SK-N-DZ (cell line): Measurements from ENCODE around the gene RPS8. TPM values are rescaled to one million over a fixed set of nuclear protein-coding genes. Genes with fewer than 3 reads are reported as not detected.
A peak's percentile ranks its signal among the peaks of the same experiment; 100 is the strongest.
"Not testable (repeated sequence)": the region's sequence is repeated elsewhere in the genome, so short reads cannot be mapped to it uniquely, and the experiment has no call there.

Experiments used
- DNase-seq: peaks from one replicate; pipeline ENCODE4 v3.0.0-alpha.2; 2015; ENCODE audit warnings: low spot score
- polyA plus RNA-seq, 2 experiments: library from polyadenylated mRNA; depleted of rRNA; stranded (reverse); fragments of >200 nt; gene quantifications; 2 replicates each; pipeline ENCODE4 v1.2.3, GENCODE V29; 2014

RPS8 gene
- 3,012 and 3,932 TPM in 2 replicates for polyA plus RNA-seq (2014; cell fraction: cytosol; rRNA removed)
- 1,727 and 2,442 TPM in 2 replicates for polyA plus RNA-seq (2014; cell fraction: nucleus; rRNA removed)

DNA sequence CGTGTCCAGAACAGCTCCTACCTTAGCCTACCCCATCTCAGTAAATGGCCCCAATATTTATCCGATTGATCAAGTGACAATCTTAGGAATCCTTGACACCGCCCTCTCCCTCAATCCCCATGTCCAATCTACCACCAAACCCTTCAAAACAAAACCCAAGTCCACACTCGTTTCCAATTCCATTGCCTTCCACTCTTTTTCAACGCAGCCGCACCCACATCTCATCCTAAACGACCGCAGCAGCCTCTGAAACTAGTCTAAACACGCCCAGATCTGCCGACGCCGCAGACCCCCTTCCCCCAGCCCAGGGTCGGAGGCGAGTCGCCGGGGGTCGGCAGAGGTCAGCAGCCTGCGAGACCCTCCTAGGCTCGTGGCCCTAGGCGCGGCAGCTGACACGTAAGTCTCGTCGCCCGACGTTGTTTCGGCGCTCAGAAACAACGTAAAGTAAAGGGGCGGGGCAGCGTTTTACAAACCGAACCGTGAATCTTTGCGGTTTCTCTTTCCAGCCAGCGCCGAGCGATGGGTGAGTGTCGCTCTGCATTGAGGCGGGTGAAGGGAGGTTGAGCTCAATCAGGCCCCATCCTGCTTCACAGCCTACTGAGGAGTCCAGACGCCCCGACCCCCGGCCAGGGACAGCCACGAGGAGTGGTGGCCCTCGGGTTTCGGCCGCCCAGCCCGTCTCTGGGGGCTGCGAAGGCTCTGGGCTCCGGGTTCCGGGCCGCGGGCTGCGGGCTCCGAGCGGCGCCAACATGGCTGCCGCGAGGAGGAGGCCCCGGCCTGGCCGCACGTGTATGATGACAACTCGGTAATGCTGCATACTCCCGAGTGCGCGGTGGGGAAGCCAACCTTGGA is at the start of gene RPS8:
Gene RPS8, plus strand, starts transcription at position 463 of the 852 bp plus-strand sequence. Its CDS starts 57 bp downstream, at position 520.
- peak; percentile 93 for DNase-seq

DNA sequence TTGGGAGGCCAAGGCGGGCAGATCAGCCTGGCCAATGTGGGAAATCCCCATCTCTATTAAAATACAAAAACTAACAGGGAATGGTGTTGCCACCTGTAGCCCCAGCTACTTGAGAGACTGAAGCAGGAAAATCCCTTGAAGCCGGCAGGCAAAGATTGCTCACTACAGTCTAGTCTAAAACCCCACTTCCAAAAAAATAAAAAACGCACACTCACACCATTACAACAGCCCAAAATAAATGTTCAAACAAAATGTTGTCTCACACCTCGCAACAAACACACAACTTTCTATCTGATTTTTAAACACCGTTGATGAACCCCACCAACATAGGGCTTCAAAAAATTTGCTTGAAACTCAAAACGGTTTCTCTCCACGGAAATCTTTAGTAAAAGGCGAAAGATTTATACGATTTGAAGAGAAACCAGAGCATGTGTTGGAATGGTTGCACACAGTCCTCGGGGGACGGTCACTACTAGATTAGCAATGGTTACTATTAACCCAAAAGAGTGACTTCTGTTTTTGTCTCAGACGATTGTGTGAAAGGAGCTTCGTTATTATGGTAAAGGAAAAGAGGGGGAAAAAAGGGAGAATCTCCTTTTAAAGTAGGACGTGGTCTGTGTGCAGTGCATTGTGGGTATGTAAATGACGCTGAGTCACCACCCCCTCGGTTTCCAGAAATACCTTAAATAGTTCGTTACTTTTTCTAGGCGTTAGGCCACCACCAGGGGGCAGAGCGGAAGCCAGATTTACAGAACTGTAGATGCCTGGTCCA is 44.4 kb upstream of the RPS8 start, which contains the start of gene RNU5D-1:
Gene RNU5D-1, minus strand, starts transcription at position 430 of the 772 bp plus-strand sequence.
- peak; percentile 96 for DNase-seq

DNA sequence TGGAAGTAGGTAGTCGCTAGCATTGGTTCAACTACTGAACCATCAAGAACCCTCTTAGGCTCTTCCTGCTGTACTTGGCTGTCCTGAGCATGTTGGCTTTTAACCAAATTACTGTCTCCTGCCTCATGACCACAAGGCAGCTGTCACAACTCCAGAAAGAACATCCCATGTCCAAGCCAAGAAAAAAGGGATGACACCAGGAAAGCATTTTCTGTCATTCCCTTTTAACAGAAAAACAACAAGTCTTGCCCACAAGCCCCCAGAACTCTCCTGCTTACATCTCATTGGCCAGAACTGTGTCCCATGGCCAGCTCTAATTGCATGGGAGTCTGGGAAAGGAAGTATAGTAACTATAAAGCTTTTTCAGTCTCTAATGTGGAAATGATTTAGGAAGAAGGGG is 42.0 kb upstream of the RPS8 start:
- DNase-seq: no peak

DNA sequence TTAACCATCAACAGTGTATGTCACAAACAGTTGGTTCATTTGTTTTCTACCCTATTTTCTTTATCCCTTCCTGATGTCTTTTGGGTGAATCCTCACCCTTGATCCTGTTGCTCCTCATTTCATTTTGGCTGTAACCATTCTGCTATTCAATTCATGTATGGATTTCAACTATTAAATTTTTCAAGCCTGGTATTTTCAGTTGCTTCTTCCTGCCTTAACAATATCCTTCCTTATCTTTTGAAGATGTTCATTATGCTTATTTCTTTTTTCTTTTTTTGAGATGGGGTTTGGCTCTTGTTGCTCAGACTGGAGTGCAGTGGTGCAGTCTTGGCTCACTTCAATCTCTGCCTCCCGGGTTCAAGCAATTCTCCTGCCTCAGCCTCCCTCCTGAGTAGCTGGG is 41.6 kb upstream of the RPS8 start:
- DNase-seq: no peak

DNA sequence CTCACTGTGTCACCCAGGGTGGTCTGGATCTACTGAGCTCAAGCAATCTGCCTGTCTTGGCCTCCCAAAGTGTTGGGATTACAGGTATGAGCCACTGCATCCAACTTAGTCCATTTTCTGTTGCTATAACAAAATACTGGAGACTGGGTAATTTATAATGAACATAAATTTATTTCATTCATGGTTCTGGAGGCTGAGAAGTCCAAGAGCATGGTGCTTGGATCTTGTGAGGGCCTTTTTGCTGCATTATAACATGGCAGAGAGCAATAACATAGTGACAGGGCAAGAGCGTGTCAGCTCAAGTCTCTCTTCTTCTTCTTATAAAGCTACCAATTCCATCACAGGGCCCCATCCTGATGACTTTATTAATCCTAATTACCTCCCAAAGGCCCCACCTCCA is 39.3 kb upstream of the RPS8 start:
- DNase-seq: no peak

DNA sequence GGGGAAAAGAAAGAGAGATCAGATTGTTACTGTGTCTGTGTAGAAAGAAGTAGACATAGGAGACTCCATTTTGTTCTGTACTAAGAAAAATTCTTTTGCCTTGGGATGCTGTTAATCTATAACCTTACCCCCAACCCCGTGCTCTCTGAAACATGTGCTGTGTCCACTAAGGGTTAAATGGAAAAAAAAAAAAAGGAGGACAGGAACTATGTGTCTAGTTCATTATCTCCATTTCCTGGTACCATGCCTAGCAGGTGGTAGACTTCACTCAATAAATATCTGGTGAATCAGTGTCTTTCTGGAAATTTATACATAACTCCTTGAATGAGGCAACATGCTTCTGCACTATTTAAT is 36.4 kb upstream of the RPS8 start:
- DNase-seq: not testable (repeated sequence)

DNA sequence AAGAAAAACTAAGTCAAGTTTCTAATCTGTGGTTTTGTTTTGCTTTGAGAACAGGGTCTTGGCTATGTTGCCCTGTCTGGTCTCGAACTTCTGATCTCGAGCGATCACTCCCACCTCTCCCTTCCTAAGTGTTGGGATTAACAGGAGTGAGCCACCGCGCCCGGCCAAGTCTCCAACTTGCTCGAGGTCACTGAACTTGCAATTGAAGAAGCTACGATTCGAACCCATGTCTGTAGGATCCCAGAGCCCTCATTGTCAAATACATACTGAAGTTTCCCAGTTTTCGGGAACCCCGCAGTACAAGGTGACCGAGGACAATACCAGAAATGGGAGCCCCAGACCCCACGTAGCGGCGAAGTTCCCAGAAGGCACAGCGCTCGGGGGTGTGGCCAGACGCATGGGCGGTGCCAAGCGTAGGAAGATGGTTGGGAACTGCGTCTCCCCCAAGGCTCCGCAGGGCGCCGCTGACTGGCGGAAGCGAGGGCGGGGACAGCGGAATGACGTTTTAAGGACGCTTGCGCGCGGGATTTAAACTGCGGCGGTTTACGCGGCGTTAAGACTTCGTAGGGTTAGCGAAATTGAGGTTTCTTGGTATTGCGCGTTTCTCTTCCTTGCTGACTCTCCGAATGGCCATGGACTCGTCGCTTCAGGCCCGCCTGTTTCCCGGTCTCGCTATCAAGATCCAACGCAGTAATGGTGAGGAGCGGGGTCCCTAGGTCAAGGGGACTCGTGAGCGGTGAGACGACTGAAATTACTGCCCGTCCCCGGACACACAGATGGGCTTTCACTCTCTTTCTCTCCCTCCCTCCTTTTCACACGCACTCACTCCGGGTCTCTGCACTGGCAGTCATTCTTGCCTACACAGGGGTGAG is 35.8 kb upstream of the RPS8 start, which contains the start of gene KIF2C:
Gene KIF2C, plus strand, starts transcription at position 531 of the 872 bp plus-strand sequence. Its CDS starts 96 bp downstream, at position 627.
- peak; percentile 95 for DNase-seq

DNA sequence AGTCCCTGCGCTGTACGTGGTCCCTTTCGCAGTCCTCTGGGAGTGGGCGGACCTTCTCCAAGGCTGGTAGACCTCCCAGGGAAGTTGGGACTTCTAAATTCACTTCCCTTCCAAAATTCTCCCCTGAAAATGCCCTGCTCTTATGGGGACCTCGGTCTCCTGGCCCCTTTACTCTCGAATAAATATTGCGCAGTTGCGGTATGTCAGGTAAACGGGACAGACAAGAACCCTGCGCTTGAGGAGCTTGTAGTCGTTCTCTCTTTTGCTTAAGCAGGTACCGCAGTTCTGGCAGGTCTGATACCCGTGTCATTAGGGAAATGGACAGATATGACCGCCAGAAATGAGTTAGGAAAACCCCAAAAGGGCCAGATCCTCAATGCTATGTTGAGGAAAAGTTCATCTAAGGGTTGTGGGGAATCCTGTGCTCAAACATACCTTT is 35.1 kb upstream of the RPS8 start:
- DNase-seq: no peak

DNA sequence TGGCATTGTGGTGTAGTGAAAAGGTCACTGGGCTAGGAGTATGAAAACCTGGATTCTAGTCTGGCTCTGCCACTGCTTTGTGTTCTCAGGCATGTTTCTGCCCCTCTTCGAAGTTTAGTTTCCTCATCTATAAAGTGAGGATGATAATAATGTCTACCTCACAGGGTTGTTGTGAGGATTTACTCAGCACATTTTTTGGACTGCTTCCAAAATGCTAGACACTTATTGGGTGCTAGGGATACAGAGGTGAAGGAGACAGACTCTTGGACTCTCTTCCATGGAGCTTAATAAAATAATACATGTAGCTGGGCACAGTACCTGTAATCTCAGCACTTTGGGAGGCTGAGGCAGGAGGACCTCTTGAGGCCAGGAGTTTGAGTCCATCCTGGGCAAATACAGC is 32.1 kb upstream of the RPS8 start:
- no peak for DNase-seq

DNA sequence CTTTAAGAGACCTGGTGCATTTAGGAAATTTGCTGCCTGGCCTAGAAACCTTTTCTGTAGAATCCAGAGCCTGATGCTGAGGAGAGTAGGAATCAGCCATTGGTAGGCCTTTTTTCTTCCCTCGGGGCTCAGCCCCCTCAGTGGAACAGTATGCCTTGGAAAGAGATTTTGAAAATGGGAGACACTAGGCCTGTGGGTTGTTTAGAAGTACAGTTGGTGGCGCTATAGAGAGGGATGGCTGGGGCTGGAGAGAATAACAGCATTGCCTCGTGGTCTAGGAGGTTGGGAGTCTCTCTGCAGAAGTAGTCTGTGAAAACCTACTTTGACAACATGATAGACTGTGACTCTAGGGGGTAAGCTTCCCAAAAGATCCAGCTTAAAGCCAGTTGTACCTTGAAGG is 27.5 kb upstream of the RPS8 start:
- no peak for DNase-seq

DNA sequence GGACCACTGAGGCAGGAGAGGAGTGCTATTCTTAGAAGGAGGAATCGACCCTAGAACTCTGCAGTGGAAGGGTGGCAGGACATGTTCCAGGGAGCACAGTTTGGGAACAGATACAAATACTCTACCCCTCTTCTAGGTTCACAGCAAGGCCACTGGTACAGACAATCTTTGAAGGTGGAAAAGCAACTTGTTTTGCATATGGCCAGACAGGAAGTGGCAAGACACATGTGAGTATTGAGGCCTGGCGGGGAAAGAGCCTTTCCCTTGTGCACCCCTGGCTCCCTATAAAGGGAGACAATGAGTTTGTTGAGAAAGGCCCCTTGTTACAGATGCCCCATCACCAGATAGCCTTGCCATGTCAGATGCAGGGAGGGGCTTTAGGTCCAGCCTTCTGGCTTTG is 17.9 kb upstream of the RPS8 start:
- DNase-seq: no peak

DNA sequence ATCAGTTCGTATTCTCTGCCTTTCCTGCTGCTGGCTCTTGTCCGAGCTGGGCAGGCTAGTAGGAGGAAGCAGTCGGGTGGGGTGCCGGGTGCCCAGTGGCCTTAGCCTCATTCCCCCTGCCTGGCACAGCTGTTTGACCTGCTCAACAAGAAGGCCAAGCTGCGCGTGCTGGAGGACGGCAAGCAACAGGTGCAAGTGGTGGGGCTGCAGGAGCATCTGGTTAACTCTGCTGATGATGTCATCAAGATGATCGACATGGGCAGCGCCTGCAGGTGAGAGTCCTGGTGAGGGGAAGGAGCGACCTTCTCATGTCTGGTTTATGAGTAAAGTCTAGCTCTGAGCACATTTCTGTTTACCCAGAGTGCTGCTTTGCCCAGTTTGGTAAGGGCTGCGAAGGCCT is 16.3 kb upstream of the RPS8 start:
- DNase-seq: no peak

DNA sequence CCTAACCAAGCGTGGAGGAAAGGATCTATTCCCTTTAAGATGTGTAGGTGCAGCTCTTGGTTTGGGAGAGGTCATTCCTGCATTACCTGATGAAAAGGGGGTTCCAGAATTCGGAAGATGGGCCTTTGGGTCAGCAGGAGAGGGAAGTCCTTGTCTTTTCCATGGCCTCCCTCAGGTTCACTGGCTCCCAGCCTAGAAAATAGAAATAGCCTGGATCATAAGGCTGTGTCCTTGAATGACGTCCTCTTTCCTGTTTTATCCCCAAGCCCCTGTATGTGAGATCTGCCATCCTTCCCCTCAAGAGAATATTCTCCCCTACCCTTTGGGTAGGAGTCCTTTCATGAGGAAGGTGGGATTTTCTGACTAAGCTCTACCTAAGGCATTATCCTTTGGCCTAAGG is 14.5 kb upstream of the RPS8 start:
- DNase-seq: no peak

DNA sequence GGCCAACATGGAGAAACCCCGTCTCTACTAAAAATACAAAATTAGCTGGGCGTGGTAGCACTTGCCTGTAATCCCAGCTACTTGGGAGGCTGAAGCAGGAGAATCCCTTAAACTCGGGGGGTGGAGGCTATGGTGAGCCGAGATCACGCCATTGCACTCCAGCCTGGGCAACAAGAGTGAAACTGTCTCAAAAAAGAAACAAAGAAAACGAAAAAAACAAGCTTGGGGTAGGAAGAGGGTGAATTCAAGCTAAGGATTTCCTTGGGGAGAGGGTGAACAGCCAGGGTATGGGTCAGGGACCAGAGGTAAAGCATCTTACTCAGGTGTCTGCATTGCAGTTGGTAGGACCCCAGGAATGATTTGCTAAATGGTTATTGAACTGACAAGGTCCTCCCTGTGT is 8.9 kb upstream of the RPS8 start:
- DNase-seq: not testable (repeated sequence)

DNA sequence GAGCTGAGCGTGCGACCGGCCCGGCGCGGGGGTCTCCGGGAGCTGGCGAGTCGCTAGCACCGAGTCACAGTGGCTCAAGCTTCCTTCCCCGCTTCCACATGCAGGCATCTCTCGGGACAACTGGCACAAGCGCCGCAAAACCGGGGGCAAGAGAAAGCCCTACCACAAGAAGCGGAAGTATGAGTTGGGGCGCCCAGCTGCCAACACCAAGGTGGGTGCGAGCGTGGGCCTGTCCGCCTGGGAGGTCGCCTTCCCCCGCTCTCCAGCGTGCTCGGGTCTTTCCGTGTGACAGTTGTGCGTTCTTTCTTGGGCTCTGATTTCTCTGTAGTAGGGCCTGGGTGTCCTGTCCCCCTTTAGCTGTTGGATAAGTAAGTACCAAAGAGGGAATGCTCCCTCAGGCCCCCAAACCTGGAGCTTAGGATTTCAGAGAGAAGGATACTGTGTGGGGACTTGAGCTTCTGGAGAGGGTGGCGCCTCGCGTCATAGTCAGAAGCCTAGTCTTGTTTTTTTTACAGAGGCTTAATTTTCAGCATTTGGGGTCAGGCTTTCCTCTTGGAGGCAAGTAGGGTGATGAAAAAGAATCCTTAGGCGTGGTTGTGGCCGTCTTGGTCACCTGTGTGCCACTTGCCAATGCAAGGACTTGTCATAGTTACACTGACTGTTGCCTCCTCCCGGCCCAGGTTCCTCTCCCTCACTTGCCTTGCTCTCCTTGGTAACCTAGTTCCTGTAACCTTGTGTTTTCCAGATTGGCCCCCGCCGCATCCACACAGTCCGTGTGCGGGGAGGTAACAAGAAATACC is 790 bp downstream of the RPS8 start:
- no peak for DNase-seq

DNA sequence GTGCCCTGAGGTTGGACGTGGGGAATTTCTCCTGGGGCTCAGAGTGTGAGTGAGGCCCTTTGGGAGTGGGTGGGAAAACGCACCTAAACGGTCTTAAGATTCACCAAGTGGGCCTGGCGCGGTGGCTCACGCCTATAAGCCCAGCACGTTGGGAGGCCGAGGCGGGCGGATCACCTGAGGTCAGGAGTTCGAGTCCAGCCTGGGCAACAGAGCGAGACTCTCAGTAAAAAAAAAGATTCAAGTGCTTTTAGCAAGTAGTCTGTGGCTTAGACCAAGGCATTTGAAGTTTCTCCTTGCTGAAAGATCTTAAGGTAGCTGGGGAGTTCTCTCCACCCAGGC is 1.4 kb downstream of the RPS8 start:
- DNase-seq: no peak

DNA sequence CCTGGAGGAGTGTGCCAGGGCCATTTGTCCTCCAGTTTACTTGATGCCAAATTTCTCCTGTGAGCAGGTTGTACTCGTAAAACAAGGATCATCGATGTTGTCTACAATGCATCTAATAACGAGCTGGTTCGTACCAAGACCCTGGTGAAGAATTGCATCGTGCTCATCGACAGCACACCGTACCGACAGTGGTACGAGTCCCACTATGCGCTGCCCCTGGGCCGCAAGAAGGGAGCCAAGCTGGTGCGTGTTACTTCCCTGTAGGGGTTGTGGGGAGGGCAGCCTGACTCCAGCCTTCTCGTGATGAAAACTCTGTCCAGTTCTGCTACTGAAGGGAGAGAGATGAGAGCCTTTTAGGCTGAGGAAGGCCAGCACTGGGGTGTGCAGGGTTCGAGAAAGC is 2.2 kb downstream of the RPS8 start:
- DNase-seq: no peak

DNA sequence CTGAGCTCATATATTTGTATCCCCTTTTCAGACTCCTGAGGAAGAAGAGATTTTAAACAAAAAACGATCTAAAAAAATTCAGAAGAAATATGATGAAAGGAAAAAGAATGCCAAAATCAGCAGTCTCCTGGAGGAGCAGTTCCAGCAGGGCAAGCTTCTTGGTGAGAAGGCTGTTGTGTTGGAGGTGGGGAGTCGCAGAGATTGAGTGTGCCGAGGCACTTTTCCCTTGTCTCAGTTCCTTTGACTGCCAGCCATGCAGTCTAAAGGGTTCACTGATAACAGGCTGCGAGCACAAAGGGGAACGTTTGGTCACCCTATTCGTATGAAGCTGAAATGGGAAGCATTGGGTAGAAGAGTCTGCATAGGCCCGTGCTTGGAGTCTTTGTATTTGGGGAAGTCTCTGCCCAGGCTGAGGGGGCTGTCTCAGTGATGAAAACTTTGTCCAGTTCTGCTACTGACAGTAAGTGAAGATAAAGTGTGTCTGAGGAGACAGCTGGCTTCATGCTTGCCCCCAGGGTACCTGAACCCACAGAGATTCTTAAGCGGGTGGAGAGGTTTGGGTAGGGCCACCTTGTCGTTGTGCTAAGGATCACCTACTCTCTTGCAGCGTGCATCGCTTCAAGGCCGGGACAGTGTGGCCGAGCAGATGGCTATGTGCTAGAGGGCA is 2.8 kb downstream of the RPS8 start:
- no peak for DNase-seq

DNA sequence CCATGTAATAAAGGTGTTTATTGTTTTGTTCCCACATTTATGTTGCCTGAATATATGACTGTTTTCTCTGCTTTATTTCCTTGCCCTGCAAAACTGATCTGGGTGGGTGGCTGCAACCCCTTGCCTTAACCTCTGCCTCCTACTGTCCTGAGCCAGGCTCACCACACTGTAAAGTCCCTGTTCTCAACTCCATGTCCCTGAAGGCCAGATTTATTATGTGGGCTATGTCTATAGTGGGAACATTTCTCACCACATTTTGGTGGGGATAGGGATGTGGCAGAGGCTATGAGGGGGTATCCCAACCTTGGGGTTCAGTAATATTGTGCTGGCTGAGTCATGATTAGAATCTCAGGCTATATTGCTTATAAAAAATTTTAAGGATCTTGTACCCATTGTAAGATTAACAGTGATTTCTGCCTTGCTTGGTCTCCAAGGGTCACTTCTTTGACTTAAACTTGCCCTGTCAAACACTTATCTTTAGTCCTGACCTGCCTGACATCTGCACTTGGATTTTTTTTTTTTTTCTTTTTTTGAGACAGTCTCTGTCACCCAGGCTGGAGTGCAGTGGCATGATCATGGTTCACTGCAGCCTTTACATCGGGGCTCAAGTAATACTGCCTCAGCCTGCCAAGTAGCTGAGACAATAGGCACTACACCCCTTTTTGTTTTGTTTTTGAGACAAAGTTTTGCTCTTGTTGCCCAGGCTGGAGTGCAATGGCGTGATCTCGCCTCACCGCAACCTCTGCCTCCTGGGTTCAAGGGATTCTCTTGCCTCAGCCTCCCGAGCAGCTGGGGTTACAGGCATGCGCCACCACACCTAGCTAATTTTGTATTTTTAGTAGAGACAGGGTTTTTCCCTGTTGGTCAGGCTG is 3.6 kb downstream of the RPS8 start:
- no peak for DNase-seq
